Subcutaneous abdominal adipose tissue (tissue), 5 donors: ENCODE data around the gene DCAF7.

Experiments used
- H3K27ac ChIP-seq: one replicate; pipeline ENCODE4 v1.7.0; 2013; ENCODE audit warnings: low read depth, mild to moderate bottlenecking, inconsistent platforms, low read length, moderate library complexity
- H3K27me3 ChIP-seq, 5 donors: one replicate each; pipeline ENCODE4 v1.7.0; 2013; ENCODE audit warnings: low read length in 5 of 5, inconsistent platforms in 1 of 5; ENCODE audit not compliant: control insufficient read depth in 5 of 5, insufficient read depth in 4 of 5
- H3K36me3 ChIP-seq, 5 donors: one replicate each; pipeline ENCODE4 v1.7.0; 2013; ENCODE audit warnings: low read length in 5 of 5; ENCODE audit not compliant: control insufficient read depth in 5 of 5, insufficient read depth in 5 of 5
- H3K4me1 ChIP-seq, 5 donors: one replicate each; pipeline ENCODE4 v1.7.0; 2013; ENCODE audit warnings: low read length in 5 of 5, mild to moderate bottlenecking in 3 of 5, moderate library complexity in 1 of 5; ENCODE audit not compliant: control insufficient read depth in 5 of 5, insufficient read depth in 5 of 5
- H3K4me3 ChIP-seq, 5 donors: one replicate each; pipeline ENCODE4 v1.7.0; 2013; ENCODE audit warnings: low read length in 5 of 5, low read depth in 1 of 5
- H3K9ac ChIP-seq, 5 donors: one replicate each; pipeline ENCODE4 v1.7.0; 2013; ENCODE audit warnings: low read length in 5 of 5, mild to moderate bottlenecking in 4 of 5, moderate library complexity in 3 of 5
- H3K9me3 ChIP-seq, 5 donors: one replicate each; pipeline ENCODE4 v1.7.0; 2013; ENCODE audit warnings: low read length in 5 of 5; ENCODE audit not compliant: control insufficient read depth in 5 of 5
- donor health status: healthy.
- donor health status: healthy.
- donor health status: healthy.
- donor health status: healthy.
- donor health status: healthy.

DCAF7 gene

DNA sequence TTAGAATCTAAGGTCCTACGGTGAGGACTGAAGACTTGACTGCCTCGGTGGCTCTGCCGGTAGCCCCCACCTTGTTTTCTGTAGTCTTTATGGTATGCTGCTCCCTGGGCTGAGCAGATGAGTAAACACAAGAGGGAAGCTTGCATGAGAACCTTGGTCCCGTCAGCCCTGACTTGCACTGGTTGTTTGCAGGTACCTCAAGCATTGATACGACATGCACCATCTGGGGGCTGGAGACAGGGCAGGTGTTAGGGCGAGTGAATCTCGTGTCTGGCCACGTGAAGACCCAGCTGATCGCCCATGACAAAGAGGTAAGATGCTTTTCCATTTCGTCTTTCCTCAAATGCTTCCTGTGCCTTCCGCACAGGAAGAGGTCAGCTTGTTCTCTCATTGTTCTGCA, 29.4 kb downstream of the DCAF7 start:
- Histone ChIP-seq H3K4me1 (peaks cover 0 to 17% (median 0%) of the 10 kb centered on the region in 5 donors), H3K27me3 (no peaks in the 10 kb centered on the region), H3K4me3 (no peak overlapping the region), H3K36me3 (peaks cover 13 to 57% (median 39%) of the 10 kb centered on the region in 5 donors), H3K27ac (no peak overlapping the region), H3K9me3 (no peaks in the 10 kb centered on the region), H3K9ac (no peak overlapping the region)

DNA sequence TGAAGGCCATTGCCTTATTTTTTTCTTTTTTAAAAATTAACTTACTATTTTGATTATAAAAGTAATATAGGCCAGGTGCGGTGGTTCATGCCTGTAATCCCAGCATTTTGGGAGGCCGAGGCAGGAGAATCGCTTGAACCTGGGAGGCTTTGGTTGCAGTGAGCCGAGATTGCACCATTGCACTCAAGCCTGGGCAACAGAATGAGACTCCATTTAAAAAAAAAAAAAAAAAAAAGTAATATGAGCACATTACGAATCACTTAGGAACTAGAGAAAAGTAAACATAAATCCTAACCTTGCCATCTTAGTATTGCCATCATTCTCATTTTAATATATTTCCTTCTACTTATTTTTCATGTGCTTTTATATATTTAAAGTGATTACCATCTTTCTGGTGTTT, 37.5 kb downstream of the DCAF7 start:
- H3K4me1 ChIP-seq: no peaks in the 10 kb centered on the region
- H3K27ac ChIP-seq: no peak overlapping the region
- H3K36me3 ChIP-seq: peaks cover 12 to 90% (median 78%) of the 10 kb centered on the region in 5 donors
- H3K9ac ChIP-seq: no peak overlapping the region
- H3K27me3 ChIP-seq: no peaks in the 10 kb centered on the region
- H3K9me3 ChIP-seq: no peaks in the 10 kb centered on the region
- H3K4me3 ChIP-seq: no peak overlapping the region

GRCh38 chr17:63588797-63589196, 38.5 kb downstream of the DCAF7 start:
- Histone ChIP-seq H3K4me3 (no peak overlapping the region), H3K9ac (no peak overlapping the region), H3K27ac (no peak overlapping the region), H3K9me3 (no peaks in the 10 kb centered on the region), H3K4me1 (no peaks in the 10 kb centered on the region), H3K27me3 (no peaks in the 10 kb centered on the region), H3K36me3 (peaks cover 8 to 89% (median 74%) of the 10 kb centered on the region in 5 donors)

DNA sequence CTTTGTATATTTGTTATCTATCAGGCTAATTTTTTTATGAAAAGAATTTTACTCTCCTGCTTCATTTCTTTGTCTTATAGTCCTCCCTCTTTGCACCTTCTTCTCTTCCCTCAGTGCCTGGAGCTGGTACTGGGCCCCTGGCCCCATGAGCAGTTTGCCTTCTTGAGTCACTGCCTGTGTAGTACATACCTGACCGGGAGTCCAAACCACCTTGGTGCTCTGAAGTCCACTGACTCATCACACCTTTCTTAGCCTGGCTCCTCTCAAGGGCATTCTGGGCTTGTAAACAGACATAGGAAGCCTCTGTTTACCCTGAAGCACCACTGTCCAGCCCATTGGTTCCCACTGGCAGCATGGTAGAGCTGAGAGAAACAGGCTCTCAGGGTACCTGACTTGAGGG, 39.4 kb downstream of the DCAF7 start:
- H3K27ac ChIP-seq: no peak overlapping the region
- no peaks in the 10 kb centered on the region for H3K9me3 ChIP-seq
- H3K36me3 ChIP-seq: peaks cover 8 to 86% (median 71%) of the 10 kb centered on the region in 5 donors
- H3K27me3 ChIP-seq: no peaks in the 10 kb centered on the region
- no peaks in the 10 kb centered on the region for H3K4me1 ChIP-seq
- no peak overlapping the region for H3K9ac ChIP-seq
- no peak overlapping the region for H3K4me3 ChIP-seq

GRCh38 chr17:63592797-63593196, 42.5 kb downstream of the DCAF7 start:
- Histone ChIP-seq H3K4me1 (no peaks in the 10 kb centered on the region), H3K9me3 (no peaks in the 10 kb centered on the region), H3K27me3 (no peaks in the 10 kb centered on the region), H3K36me3 (peaks cover 0 to 54% (median 46%) of the 10 kb centered on the region in 5 donors), H3K9ac (no peak overlapping the region), H3K4me3 (no peak overlapping the region), H3K27ac (no peak overlapping the region)

- no peak overlapping the region for H3K9ac ChIP-seq
- peaks cover 0 to 34% (median 27%) of the 10 kb centered on the region in 5 donors for H3K36me3 ChIP-seq
- no peaks in the 10 kb centered on the region for H3K27me3 ChIP-seq
- H3K4me3 ChIP-seq: no peak overlapping the region
- H3K9me3 ChIP-seq: no peaks in the 10 kb centered on the region
- H3K4me1 ChIP-seq: peaks cover under 1 to 4% (median 3%) of the 10 kb centered on the region in 5 donors
- no peak overlapping the region for H3K27ac ChIP-seq
Measured at GRCh38 chr17:63595132-63595531, 44.9 kb downstream of the DCAF7 start.

- no peaks in the 10 kb centered on the region for H3K9me3 ChIP-seq
- peaks cover 5 to 18% (median 16%) of the 10 kb centered on the region in 5 donors for H3K4me1 ChIP-seq
- no peak overlapping the region for H3K9ac ChIP-seq
- no peaks in the 10 kb centered on the region for H3K27me3 ChIP-seq
- no peak overlapping the region for H3K27ac ChIP-seq
- peaks cover 0 to 16% (median 9%) of the 10 kb centered on the region in 5 donors for H3K36me3 ChIP-seq
- no peak overlapping the region for H3K4me3 ChIP-seq
Measured at GRCh38 chr17:63596856-63597586, 46.7 kb downstream of the DCAF7 start.

DNA sequence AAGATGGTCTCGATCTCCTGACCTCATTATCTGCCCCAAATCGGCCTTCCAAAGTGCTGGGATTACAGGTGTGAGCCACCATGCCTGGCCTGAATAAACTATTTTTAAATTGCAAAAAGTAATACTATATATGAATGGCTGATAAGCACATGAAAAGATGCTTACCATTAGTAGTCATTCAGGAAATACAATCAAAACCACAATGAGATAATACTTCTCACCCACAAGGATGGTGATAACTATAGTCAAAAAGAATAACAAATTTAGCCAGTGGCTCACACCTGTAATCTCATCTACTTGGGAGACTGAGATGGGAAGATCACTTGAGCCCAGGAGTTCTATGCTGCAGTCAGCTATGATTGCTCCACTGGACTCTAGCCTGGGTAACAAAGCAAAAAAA, 48.0 kb downstream of the DCAF7 start:
- Histone ChIP-seq H3K4me1 (peaks cover 7 to 18% (median 16%) of the 10 kb centered on the region in 5 donors), H3K9ac (no peak overlapping the region), H3K4me3 (no peak overlapping the region), H3K27me3 (no peaks in the 10 kb centered on the region), H3K9me3 (no peaks in the 10 kb centered on the region), H3K36me3 (peaks cover 0 to 9% (median 3%) of the 10 kb centered on the region in 5 donors), H3K27ac (no peak overlapping the region)

- H3K4me1 ChIP-seq: peaks cover 7 to 18% (median 16%) of the 10 kb centered on the region in 5 donors
- H3K4me3 ChIP-seq: peak within 1 kb of the TSS; percentile 79 to 84 (median 83)
- H3K27ac ChIP-seq: peak within 1 kb of the TSS; percentile 62
- H3K36me3 ChIP-seq: peaks cover 5 to 17% (median 16%) of the 10 kb centered on the region in 5 donors
- H3K9me3 ChIP-seq: no peaks in the 10 kb centered on the region
- H3K9ac ChIP-seq: peak within 1 kb of the TSS; percentile 84 to 98 (median 97)
- no peaks in the 10 kb centered on the region for H3K27me3 ChIP-seq
Measured at GRCh38 chr17:63600569-63601438, 50.5 kb downstream of the DCAF7 start, which contains the start of gene TACO1. Gene TACO1, plus strand, starts transcription at chr17:63600895. Its CDS starts 189 bp downstream, at chr17:63601084.
